Frontal cortex (tissue), 4 donors: ENCODE results near the gene TAS2R43. TPM values are rescaled to one million over a fixed set of nuclear protein-coding genes. Genes with fewer than 3 reads are reported as not detected.
"Not testable (repeated sequence)": the region's sequence is repeated elsewhere in the genome, so short reads cannot be mapped to it uniquely, and the experiment has no call there.

ENCODE experiments used
- DNase-seq, 2 donors: peaks; one replicate each; pipeline ENCODE4 v3.0.0; 2012; ENCODE audit warnings: low spot score in 2 of 2
- FAIRE-seq: peaks from 2 replicates; lab custom pipeline; 2012; peaks lifted over from hg19 to GRCh38; lab: Jason Lieb, UNC
- total RNA-seq: library from RNA; depleted of rRNA; stranded (reverse); fragments of >200 nt; gene quantifications from one replicate; pipeline ENCODE4 v1.2.3, GENCODE V29; 2014
- donor health status: control.
- donor health status: control.
- donor health status: control.

The TAS2R43 gene, protein sequence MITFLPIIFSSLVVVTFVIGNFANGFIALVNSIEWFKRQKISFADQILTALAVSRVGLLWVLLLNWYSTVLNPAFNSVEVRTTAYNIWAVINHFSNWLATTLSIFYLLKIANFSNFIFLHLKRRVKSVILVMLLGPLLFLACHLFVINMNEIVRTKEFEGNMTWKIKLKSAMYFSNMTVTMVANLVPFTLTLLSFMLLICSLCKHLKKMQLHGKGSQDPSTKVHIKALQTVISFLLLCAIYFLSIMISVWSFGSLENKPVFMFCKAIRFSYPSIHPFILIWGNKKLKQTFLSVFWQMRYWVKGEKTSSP
- 3.7 TPM for total RNA-seq

- FAIRE-seq (no peak), DNase-seq (no peak)
Observed at GRCh38 chr12:11092128-11092527, at the start of gene TAS2R43. Gene TAS2R43 (minus strand): TSS chr12:11092313. CDS start chr12:11092229, 84 bp downstream.

DNA sequence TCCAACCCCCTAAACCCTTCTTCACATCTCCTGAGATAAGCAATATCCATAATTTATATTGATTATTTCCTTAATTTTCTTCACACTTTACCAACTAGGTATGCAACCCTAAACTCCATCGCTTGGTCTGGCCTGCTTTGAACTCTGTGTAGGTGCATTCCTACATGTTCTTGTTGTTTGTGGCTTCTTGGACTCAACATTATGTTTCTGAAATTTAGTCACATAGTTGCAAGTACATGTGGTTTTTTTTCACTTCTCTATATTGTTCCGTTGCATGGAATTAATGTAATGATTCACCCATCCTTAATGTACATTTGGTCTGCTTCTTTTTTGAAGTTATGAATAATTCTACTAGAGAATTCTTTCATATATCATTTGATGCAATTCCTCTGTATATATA lies 44.0 kb upstream of the TAS2R43 start:
- no peak for FAIRE-seq
- DNase-seq: no peak

- DNase-seq (no peak), FAIRE-seq (no peak)
Observed at GRCh38 chr12:11134305-11134704, 42.2 kb upstream of the TAS2R43 start, which contains the start of gene TAS2R30. Gene TAS2R30 (minus strand): TSS chr12:11134644. CDS start chr12:11134244, 400 bp downstream.

DNA sequence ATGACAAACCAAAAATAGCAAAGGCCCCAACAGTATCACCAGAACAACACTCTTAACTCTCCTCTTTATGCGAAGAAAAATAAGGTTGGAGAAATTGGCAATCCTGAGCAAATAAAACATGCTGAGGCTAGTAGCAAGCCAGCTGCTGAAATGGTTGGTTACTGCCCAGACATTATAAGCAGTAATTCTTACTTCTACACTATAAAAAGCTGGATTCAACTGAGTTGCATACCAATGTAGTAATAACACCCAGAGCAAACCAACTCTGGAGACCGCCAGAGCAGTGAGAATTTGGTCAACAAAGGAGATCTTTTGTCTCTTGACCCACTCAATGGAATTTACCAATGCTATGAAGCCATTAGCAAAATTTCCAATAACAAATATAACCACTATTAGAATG lies 41.7 kb upstream of the TAS2R43 start:
- no peak for DNase-seq
- FAIRE-seq: no peak

- DNase-seq (no peak), FAIRE-seq (peak; percentile 86)
Observed at GRCh38 chr12:11133162-11133561, 41.0 kb upstream of the TAS2R43 start.

DNA sequence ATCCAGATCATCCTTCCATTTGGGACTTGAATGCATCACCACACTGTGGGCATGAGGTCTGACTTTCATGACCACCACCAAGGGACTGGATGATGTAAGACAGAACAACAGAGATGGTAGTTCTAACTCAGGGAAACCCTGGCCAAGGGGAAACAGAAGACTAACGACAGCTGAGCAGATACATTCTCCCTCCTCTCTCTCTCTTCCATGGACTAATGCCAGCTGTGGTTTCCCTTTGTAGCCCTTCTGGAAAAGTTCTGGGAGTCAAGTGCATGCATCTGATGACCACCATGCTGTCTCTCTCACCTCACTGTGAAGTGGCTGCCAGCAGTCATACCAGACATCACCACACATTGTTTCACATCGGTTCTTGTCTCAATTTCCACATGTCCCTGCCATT lies 38.9 kb upstream of the TAS2R43 start:
- DNase-seq: no peak
- no peak for FAIRE-seq

DNA sequence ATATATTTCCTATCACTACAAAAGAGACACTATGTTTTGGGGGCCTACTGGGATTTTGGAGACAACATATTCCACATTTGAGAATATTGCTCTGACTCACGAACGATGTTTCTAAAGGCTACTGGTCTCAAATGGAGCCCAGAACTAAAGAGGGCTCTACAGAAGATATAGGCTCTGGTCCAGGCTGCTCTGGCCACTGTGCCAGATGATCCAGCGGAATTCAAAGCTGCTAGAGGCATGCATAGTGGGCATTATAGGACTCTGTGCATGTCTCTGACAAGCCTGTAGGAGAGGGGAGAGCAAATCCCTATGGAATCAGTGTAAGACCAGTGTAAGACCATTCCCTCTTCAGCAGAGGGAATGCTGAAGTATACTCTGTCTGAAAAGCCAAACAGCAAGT lies 38.3 kb upstream of the TAS2R43 start:
- DNase-seq (no peak), FAIRE-seq (no peak)

GRCh38 chr12:11114130-11114529 lies 22.0 kb upstream of the TAS2R43 start:
- not testable (repeated sequence) for DNase-seq, FAIRE-seq

DNA sequence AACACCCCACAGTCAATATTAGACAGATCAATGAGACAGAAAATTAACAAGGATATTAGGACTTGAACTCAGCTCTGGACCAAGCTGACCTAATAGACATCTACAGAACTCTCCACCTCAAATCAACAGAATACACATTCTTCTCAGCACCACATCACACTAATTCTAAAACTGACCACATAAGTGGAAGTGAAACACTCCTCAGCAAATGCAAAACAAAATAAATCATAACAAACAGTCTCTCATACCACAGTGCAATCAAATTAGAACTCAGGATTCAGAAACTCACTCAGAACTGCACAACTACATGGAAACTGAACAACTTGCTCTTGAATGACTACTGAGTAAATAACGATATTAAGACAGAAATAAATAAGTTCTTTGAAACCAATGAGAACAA lies 19.1 kb upstream of the TAS2R43 start:
- not testable (repeated sequence) for FAIRE-seq, DNase-seq

GRCh38 chr12:11108862-11109261 lies 16.7 kb upstream of the TAS2R43 start:
- FAIRE-seq: no peak

DNA sequence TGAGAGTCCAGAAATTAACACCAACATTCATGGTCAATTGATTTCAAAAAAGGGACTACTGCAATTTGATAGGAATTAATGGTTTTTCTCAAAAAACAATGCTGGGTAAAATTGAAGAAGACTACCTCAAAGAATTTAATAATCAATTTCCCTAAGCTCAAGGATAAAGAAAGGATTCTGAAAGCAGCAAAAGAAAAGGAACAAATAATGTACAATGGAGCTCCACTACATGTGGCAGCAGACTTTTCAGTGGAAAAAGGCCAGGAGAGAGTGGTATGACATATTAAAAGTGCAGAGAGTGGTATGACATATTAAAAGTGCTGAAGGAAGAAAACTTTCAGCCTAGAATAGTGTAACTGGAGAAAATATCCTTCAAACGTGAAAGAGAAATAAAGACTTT lies 15.6 kb upstream of the TAS2R43 start:
- DNase-seq (no peak), FAIRE-seq (no peak)

More at GRCh38 chr12:11108862-11109261, 16.7 kb upstream of the TAS2R43 start:
- DNase-seq: no peak

DNA sequence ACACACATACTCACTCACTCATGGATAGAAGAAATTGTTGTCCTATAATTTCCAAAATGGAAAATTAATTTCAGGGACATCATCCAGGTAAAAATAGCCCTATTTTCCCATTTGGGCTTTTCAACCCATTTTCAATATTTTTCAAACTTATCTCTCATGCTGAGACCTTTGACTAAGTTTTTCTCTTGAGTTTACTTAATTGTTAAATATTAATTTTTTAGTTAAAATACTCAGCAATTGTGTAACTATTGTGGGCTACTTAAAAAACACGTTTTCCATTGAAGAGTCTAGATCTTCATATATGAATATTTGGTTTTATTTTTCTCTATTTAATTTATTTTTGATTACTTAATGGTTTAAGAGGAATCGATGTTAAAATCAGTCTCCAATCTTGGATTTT lies 14.2 kb upstream of the TAS2R43 start:
- DNase-seq: no peak
- FAIRE-seq: no peak

DNA sequence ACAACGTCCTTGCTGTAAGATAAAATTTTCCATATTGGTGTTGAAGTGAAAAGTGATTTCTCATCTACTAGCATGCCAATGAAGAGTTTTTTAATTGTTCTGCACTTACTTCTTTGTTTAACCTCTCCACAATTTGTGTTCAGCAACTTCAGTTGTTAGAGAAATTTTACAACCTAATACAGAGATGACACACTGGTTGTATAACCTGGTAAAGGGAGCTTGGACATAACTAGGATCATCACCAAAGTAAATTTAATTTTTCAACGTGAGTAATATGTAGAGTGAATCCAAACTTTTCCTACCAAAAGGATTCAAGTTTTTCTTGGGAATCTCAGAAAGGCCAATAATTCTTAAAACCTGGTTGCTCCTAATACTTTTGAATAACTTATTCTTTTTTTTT lies 13.4 kb upstream of the TAS2R43 start:
- no peak for FAIRE-seq
- no peak for DNase-seq

DNA sequence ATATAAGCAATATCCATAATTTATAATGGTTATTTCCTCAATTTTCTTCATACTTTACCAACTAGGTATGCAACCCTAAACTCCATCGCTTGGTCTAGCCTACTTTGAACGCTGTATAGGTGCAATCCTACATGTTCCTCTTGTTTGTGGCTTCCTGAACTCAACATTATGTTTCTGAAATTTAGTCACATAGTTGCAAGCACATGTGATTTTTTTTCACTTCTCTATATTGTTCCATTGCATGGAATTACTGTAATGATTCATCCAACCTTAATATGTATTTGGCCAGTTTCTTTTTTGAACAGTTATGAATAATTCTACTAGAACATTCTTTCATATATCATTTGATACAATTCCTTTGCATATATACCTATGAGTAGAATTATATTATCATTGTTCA lies 2.8 kb upstream of the TAS2R43 start:
- FAIRE-seq, DNase-seq: not testable (repeated sequence)

GRCh38 chr12:11089246-11089645 lies 2.9 kb downstream of the TAS2R43 start:
- FAIRE-seq (no peak), DNase-seq (no peak)

DNA sequence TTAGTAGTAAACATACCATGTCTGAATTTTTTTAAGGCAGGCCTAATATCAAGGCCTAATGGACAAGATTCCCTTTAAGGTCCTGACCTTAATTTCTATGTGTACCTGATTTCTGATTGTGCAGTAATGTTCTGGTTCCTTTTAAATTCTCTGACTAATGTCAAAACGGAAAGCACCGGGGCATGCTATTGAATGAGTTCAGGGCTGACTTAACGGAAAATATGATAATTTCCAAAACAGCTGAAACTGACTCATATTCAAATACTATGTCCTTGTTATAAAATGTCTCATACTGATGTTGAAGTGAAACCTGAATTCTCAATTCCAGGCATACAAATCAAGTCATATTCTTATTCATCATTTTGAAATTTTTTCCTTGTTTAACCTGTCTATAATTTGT lies 6.7 kb downstream of the TAS2R43 start:
- FAIRE-seq: no peak

DNA sequence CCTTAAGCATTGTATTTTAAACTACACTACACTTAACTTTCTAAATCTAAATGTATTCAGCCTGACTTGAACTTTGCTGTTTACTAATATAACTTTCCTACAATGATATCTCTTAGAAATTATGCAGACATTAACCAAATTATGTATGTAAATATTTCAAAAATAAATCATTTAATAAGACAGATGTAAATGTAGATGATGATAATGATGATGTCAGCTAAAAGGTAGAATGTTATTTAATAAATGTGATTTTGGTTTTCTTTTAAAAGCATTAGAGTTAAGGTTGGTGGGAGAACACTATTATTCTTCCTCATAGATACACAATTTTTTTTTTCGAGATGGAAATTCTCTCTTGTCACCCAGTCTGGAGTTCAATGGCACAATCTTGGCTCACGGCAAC lies 10.1 kb downstream of the TAS2R43 start:
- FAIRE-seq: no peak

More for the DNA sequence above, 6.7 kb downstream of the TAS2R43 start:
- DNase-seq: no peak

GRCh38 chr12:11078246-11078645 lies 13.9 kb downstream of the TAS2R43 start:
- no peak for DNase-seq
- FAIRE-seq: no peak

More for the DNA sequence above, 10.1 kb downstream of the TAS2R43 start:
- DNase-seq: no peak

DNA sequence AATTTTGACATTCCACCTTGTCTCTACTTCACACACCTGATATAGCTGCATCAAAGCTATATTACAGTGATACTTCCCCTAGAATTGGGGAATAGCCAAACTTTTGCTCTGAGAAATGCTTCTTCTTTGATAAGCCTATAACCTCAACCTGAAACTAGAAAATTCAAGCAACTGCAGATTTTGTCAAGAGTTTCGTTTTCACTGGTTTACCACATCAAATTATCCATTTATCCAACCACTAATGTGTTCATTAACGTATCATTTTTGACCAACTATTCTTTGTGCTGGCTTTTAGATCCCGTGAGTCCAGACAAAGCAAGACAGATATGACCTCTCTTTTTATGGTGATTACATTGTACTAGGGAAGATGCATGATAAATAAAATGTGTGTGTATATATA lies 16.5 kb downstream of the TAS2R43 start:
- no peak for FAIRE-seq
- no peak for DNase-seq

DNA sequence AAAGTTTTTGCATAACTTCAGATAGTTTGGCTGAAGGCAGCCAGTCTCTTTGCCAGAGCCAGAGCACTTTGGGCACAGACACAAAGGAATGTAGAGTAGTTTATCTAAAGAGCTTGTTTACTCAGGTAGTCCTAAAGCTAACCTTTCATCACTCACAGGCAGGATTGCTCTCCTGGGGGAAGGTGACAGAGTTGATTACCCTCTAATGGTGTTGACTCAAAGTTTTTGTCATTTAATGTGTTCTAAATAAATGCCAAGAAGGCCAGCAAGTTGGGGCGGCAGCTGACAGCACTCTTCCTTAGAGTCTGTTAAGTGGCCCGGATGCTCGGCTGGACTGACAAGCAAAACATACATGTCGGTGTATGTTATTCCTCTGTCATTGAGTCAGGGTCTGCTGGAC lies 20.7 kb downstream of the TAS2R43 start:
- FAIRE-seq: no peak

GRCh38 chr12:11070999-11071398 lies 21.1 kb downstream of the TAS2R43 start:
- FAIRE-seq (no peak), DNase-seq (no peak)

More for the DNA sequence above, 20.7 kb downstream of the TAS2R43 start:
- DNase-seq: no peak

DNA sequence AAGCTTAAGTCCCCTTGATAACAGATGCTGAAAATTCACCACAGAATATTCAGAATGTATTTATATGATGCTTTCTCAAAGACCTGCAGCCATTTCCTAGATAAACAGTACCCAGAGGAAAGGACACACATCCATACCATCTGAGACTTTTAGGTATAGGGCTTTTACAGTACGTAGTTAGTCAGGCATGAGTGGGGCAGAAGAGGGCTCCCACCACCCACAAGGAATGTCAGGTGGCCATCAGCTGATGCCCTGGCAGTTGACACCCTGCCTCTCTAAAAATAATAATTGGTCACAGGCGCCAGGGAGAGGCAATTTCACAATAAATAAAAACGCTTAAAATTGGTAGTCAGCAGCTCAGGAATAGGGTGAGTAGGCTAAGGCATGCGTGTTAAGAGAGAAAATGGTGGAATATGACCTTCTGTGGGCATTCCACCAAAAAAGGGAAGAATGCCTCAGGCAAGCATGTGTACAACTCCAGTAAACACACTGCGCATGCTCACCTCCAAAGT lies 22.2 kb downstream of the TAS2R43 start:
- FAIRE-seq (no peak), DNase-seq (no peak)
